ENCODE data around the gene KCNF1.

KCNF1 gene

GRCh38 chr2:10905006-10905861 lies 6.5 kb upstream of the KCNF1 start:
- DNase-seq (ENCODE audit: low spot score): no peak

GRCh38 chr2:10905862-10906143 lies 5.9 kb upstream of the KCNF1 start:
- no peak for DNase-seq (ENCODE audit: low spot score)

- no peak for DNase-seq (ENCODE audit: low spot score)
These were observed 4.7 kb upstream of the KCNF1 start for GRCh38 chr2:10906926-10907625.

GRCh38 chr2:10908195-10908594 lies 3.5 kb upstream of the KCNF1 start:
- no peak for DNase-seq (ENCODE audit: low spot score)

- no peak for DNase-seq (ENCODE audit: low spot score)
These were observed 2.4 kb upstream of the KCNF1 start for GRCh38 chr2:10909050-10909995.

- no peak for DNase-seq (ENCODE audit: low spot score)
These were observed 1.8 kb upstream of the KCNF1 start for GRCh38 chr2:10909996-10910341.

- no peak for DNase-seq (ENCODE audit: low spot score)
These were observed 1.1 kb upstream of the KCNF1 start for GRCh38 chr2:10910625-10911024.

- no peak for DNase-seq (ENCODE audit: low spot score)
These were observed 470 bp downstream of the KCNF1 start for GRCh38 chr2:10912076-10912731.

- DNase-seq (ENCODE audit: low spot score): no peak
These were observed 1.2 kb downstream of the KCNF1 start for GRCh38 chr2:10912796-10913455.

- no peak for DNase-seq (ENCODE audit: low spot score)
These were observed 2.0 kb downstream of the KCNF1 start for GRCh38 chr2:10913501-10914271.

- DNase-seq (ENCODE audit: low spot score): no peak
These were observed 2.5 kb downstream of the KCNF1 start for GRCh38 chr2:10914272-10914693.

GRCh38 chr2:10915236-10915635 lies 3.5 kb downstream of the KCNF1 start:
- no peak for DNase-seq (ENCODE audit: low spot score)

- DNase-seq (ENCODE audit: low spot score): no peak
These were observed 4.1 kb downstream of the KCNF1 start for GRCh38 chr2:10915731-10916276.

- no peak for DNase-seq (ENCODE audit: low spot score)
These were observed 5.2 kb downstream of the KCNF1 start for GRCh38 chr2:10916953-10917352.

- no peak for DNase-seq (ENCODE audit: low spot score)
These were observed 6.2 kb downstream of the KCNF1 start for GRCh38 chr2:10917927-10918326.

- DNase-seq (ENCODE audit: low spot score): no peak
These were observed 7.1 kb downstream of the KCNF1 start for GRCh38 chr2:10918661-10919409.

- DNase-seq (ENCODE audit: low spot score): no peak
These were observed 7.7 kb downstream of the KCNF1 start for GRCh38 chr2:10919410-10919770.

- DNase-seq (ENCODE audit: low spot score): no peak
These were observed 8.3 kb downstream of the KCNF1 start for GRCh38 chr2:10919771-10920621.
